Panc1 (cell line): ENCODE results near the gene ZCCHC2. TPM values are rescaled to one million over a fixed set of nuclear protein-coding genes. Genes with fewer than 3 reads are reported as not detected.

ENCODE experiments used
- ATAC-seq: fragments of 200-7000 bp; cut with Tn5 transposase; 2 replicates; pipeline ENCODE4 v1.9.1; 2020; ENCODE audit warnings: mild to moderate bottlenecking, moderate library complexity
- BruUV-seq: library from RNA; stranded (reverse); fragments of 400-500 nt; replicated peaks from 2 replicates; lab custom pipeline; 2021; lab: Mats Ljungman, UMichigan
- CTCF ChIA-PET: fragments of 300-600 bp; sonication (Branson Sonifier 250); formaldehyde crosslinking; loops from one replicate; lab custom pipeline; 2022; ENCODE audit warnings: antibody characterized with exemption; lab: Charles Lee
- POLR2A ChIA-PET: fragments of 300-600 bp; sonication (Branson Sonifier 250); formaldehyde crosslinking; loops from one replicate; lab custom pipeline; 2022; ENCODE audit warnings: antibody characterized with exemption; lab: Charles Lee
- DNase-seq: peaks from one replicate; pipeline ENCODE4 v3.0.0-alpha.2; 2010; ENCODE audit warnings: low read depth, low spot score
- H3K27ac ChIP-seq: 2 replicates; pipeline ENCODE4 v1.5.1; 2011; ENCODE audit warnings: mild to moderate bottlenecking, low read length, inconsistent platforms
- H3K27me3 ChIP-seq: fragments of 200-500 bp; sonication (Bioruptor generic); 2 replicates; pipeline ENCODE4 v1.6.0; 2014; ENCODE audit warnings: low read length, inconsistent platforms; ENCODE audit not compliant: control insufficient read depth, insufficient read depth
- H3K36me3 ChIP-seq: fragments of 200-500 bp; sonication (Bioruptor generic); 2 replicates; pipeline ENCODE4 v1.5.1; 2014; ENCODE audit warnings: inconsistent platforms, mild to moderate bottlenecking, low read length, moderate library complexity; ENCODE audit not compliant: control insufficient read depth, insufficient read depth
- H3K4me1 ChIP-seq: 2 replicates; pipeline ENCODE4 v1.5.1; 2011; ENCODE audit warnings: inconsistent platforms, mild to moderate bottlenecking, low read length, moderate library complexity; ENCODE audit not compliant: control insufficient read depth, insufficient read depth
- H3K4me3 ChIP-seq, 2 experiments: 2 replicates each; pipeline ENCODE4 v1.5.1; 2011 to 2012; ENCODE audit warnings: low read depth in 2 of 2, low read length in 2 of 2, mild to moderate bottlenecking in 2 of 2, inconsistent platforms in 1 of 2, moderate library complexity in 1 of 2
- H3K9me3 ChIP-seq: fragments of 200-500 bp; sonication (Bioruptor generic); 2 replicates; pipeline ENCODE4 v1.5.1; 2014; ENCODE audit warnings: low read depth, mild to moderate bottlenecking, inconsistent platforms, low read length, moderate library complexity; ENCODE audit not compliant: control insufficient read depth, insufficient read depth
- POLR2AphosphoS5 ChIP-seq: IDR thresholded peaks from 2 replicates; pipeline ENCODE4 v1.6.1; 2012; ENCODE audit warnings: mild to moderate bottlenecking, low read depth, low read length, moderate library complexity
- REST ChIP-seq, 2 experiments: IDR thresholded peaks; 2 replicates each; pipeline ENCODE4 v1.6.1; 2011 to 2012; ENCODE audit warnings: low read depth in 2 of 2, control low read depth in 1 of 2, low read length in 1 of 2, mild to moderate bottlenecking in 1 of 2, moderate library complexity in 1 of 2; ENCODE audit not compliant: insufficient read depth in 1 of 2
- SIN3A ChIP-seq: IDR thresholded peaks from 2 replicates; pipeline ENCODE4 v1.6.1; 2012; ENCODE audit warnings: low read depth, mild to moderate bottlenecking, low read length, moderate library complexity, borderline replicate concordance; ENCODE audit not compliant: insufficient read depth
- in situ Hi-C: cut with HindIII; loops from 2 replicates; pipeline ENCODE4 v1.10.0; 2016; ENCODE audit warnings: low sequenced_read_pairs, low pct_unique_long_range_greater_than_20kb
- intact Hi-C: fragments of 100-400 bp; cut with micrococcal nuclease; formaldehyde crosslinking; loops from one replicate; pipeline ENCODE4 v1.10.0; 2022; ENCODE audit not compliant: unreplicated experiment
- total RNA-seq: library from RNA; stranded (reverse); gene quantifications from one replicate; pipeline ENCODE4 v1.2.1, GENCODE V29; 2021; ENCODE audit not compliant: unreplicated experiment
- TF ChIP-seq, protein P1 (sequence below): fragments of 450-650 bp; IDR thresholded peaks from 2 replicates; pipeline ENCODE4 v1.5.1; 2017; ENCODE audit warnings: mild to moderate bottlenecking

The ZCCHC2 gene
- total RNA-seq, 1 experiment from 2014 or later: 18.2 TPM

GRCh38 chr18:62625019-62625418 is 102.2 kb downstream of the ZCCHC2 start:
- in situ Hi-C loops (no loop called here), intact Hi-C loops (no loop called here)
- no peak for ATAC-seq
- Histone ChIP-seq H3K27ac (no peak overlapping the region), H3K4me1 (no peaks in the 10 kb centered on the region), H3K9me3 (no peaks in the 10 kb centered on the region), H3K36me3 (no peaks in the 10 kb centered on the region), H3K27me3 (no peaks in the 10 kb centered on the region), H3K4me3 (no peak overlapping the region)
- DNase-seq: no peak
- BruUV-seq: no TSS peak
- TF ChIP-seq REST (IDR thresholded peaks at IDR 0.05; ENCODE audit: insufficient read depth in 1 of 2, low read depth in 2 of 2, low read length in 1 of 2) (no peak), SIN3A (no peak), POLR2AphosphoS5 (no peak)
- TF ChIP-seq, protein P1, sequence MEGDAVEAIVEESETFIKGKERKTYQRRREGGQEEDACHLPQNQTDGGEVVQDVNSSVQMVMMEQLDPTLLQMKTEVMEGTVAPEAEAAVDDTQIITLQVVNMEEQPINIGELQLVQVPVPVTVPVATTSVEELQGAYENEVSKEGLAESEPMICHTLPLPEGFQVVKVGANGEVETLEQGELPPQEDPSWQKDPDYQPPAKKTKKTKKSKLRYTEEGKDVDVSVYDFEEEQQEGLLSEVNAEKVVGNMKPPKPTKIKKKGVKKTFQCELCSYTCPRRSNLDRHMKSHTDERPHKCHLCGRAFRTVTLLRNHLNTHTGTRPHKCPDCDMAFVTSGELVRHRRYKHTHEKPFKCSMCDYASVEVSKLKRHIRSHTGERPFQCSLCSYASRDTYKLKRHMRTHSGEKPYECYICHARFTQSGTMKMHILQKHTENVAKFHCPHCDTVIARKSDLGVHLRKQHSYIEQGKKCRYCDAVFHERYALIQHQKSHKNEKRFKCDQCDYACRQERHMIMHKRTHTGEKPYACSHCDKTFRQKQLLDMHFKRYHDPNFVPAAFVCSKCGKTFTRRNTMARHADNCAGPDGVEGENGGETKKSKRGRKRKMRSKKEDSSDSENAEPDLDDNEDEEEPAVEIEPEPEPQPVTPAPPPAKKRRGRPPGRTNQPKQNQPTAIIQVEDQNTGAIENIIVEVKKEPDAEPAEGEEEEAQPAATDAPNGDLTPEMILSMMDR: no peak
- POLR2A ChIA-PET: no interaction called here
- CTCF ChIA-PET: no interaction called here

Other genes with a start within 250 kb of the ZCCHC2 start
- 14.1 TPM for gene TNFRSF11A, start 197.7 kb upstream of the ZCCHC2 start, total RNA-seq
- 6.3 TPM for gene PHLPP1, start 192.5 kb downstream of the ZCCHC2 start, total RNA-seq